Peyer's patch (tissue), 4 donors: ENCODE measurements around the gene ACOT6.
"Not testable (repeated sequence)": the region's sequence is repeated elsewhere in the genome, so short reads cannot be mapped to it uniquely, and the experiment has no call there.

ENCODE experiments used
- CTCF ChIP-seq, 6 experiments: fragments of 450-650 bp in 4 of 6; fragments of 200-600 bp in 2 of 6; sonication (generic) in 1 of 6; IDR thresholded peaks; one replicate each; pipeline ENCODE4 v1.5.1; 2017 to 2019; ENCODE audit warnings: antibody characterized with exemption in 6 of 6, mild to moderate bottlenecking in 3 of 6, moderate library complexity in 1 of 6
- POLR2A ChIP-seq, 2 donors: fragments of 450-650 bp; IDR thresholded peaks; one replicate each; pipeline ENCODE4 v1.5.1; 2017; ENCODE audit warnings: antibody characterized with exemption in 2 of 2, mild to moderate bottlenecking in 2 of 2, moderate library complexity in 2 of 2

GRCh38 chr14:73562696-73563095 lies 49.6 kb upstream of the ACOT6 start:
- TF ChIP-seq CTCF, POLR2A (IDR thresholded peaks at IDR 0.05): not testable (repeated sequence)
